Activated naive CD8-positive, alpha-beta T cell treated with anti-CD3 and anti-CD28 coated beads, Interleukin-2, amount 10 ng/mL, durations not matched to agents 7 days and 5 days (primary cell): Measurements from ENCODE around the gene RPS15A. TPM values are rescaled to one million over a fixed set of nuclear protein-coding genes. Genes with fewer than 3 reads are reported as not detected.
"Not testable (repeated sequence)": the region's sequence is repeated elsewhere in the genome, so short reads cannot be mapped to it uniquely, and the experiment has no call there.

Source experiments
- ATAC-seq: fragments of 150-1000 bp; cut with Tn5 transposase; one replicate; pipeline ENCODE4 v1.10.0; 2021; ENCODE audit warnings: low read depth, moderate library complexity
- POLR2A ChIA-PET: fragments of 350-600 bp; sonication (Branson Sonifier 250); formaldehyde crosslinking; loops from one replicate; lab custom pipeline; 2021; ENCODE audit warnings: antibody characterized with exemption; lab: Charles Lee
- DNase-seq: peaks from one replicate; pipeline ENCODE4 v3.0.0; 2021
- H3K27ac Mint-ChIP-seq: one replicate; pipeline ENCODE4 v1.8.0; 2022; ENCODE audit warnings: mild to moderate bottlenecking, mixed read lengths
- H3K27me3 Mint-ChIP-seq: one replicate; pipeline ENCODE4 v1.8.0; 2022; ENCODE audit warnings: mild to moderate bottlenecking, moderate library complexity, mixed read lengths
- H3K36me3 Mint-ChIP-seq: one replicate; pipeline ENCODE4 v1.8.0; 2021; ENCODE audit warnings: mild to moderate bottlenecking, mixed read lengths
- H3K4me1 Mint-ChIP-seq: one replicate; pipeline ENCODE4 v1.8.0; 2021; ENCODE audit warnings: mixed read lengths
- H3K4me3 Mint-ChIP-seq: one replicate; pipeline ENCODE4 v1.8.0; 2022; ENCODE audit warnings: mild to moderate bottlenecking, moderate library complexity, mixed read lengths
- H3K9me3 Mint-ChIP-seq: one replicate; pipeline ENCODE4 v1.8.0; 2021; ENCODE audit warnings: mixed read lengths
- total RNA-seq, 2 experiments: library from RNA; stranded (reverse); gene quantifications; one replicate each; pipeline ENCODE4 v1.2.3, GENCODE V29; 2021

Gene RPS15A
- total RNA-seq, 2 experiments from 2014 or later: 1,969 to 2,023 TPM

GRCh38 chr16:18788828-18789514 is 1.2 kb downstream of the RPS15A start:
- no peaks in the 10 kb centered on the region for H3K9me3 Mint-ChIP-seq
- H3K4me3 Mint-ChIP-seq: peak overlapping the region; percentile 96
- DNase-seq: no peak
- POLR2A ChIA-PET: interaction anchor here (1.2 to 11.9 kb wide), 6 partner anchors 13 to 137 kb away, joined by 3 to 214 read pairs (median 6); partner anchors contain the start of genes ARL6IP1 and SMG1
- peaks cover 49% of the 10 kb centered on the region for H3K4me1 Mint-ChIP-seq
- no peak for ATAC-seq
- no peaks in the 10 kb centered on the region for H3K27me3 Mint-ChIP-seq
- H3K36me3 Mint-ChIP-seq: peaks cover 59% of the 10 kb centered on the region
- H3K27ac Mint-ChIP-seq: peak overlapping the region; percentile 94

GRCh38 chr16:18784917-18785623 is 5.1 kb downstream of the RPS15A start:
- ATAC-seq (no peak), DNase-seq (no peak)
- POLR2A ChIA-PET: interaction anchor here (11.9 kb wide), 1 partner anchor 17 kb away, joined by 214 read pairs; the partner anchor contains the start of gene ARL6IP1
- Mint-ChIP-seq H3K27me3 (no peaks in the 10 kb centered on the region), H3K4me3 (peak overlapping the region; percentile 56), H3K36me3 (peaks cover 51% of the 10 kb centered on the region), H3K9me3 (no peaks in the 10 kb centered on the region), H3K27ac (peak overlapping the region; percentile 36), H3K4me1 (peaks cover 47% of the 10 kb centered on the region)

GRCh38 chr16:18783430-18784341 is 6.4 kb downstream of the RPS15A start:
- DNase-seq (no peak), ATAC-seq (no peak)
- POLR2A ChIA-PET: interaction anchor here (0.9 to 11.9 kb wide), 2 partner anchors 18 to 25 kb away, joined by 3 to 214 read pairs; partner anchors contain the start of gene ARL6IP1
- H3K9me3 Mint-ChIP-seq: no peaks in the 10 kb centered on the region
- peaks cover 42% of the 10 kb centered on the region for H3K36me3 Mint-ChIP-seq
- no peak overlapping the region for H3K4me3 Mint-ChIP-seq
- H3K27me3 Mint-ChIP-seq: no peaks in the 10 kb centered on the region
- H3K4me1 Mint-ChIP-seq: peaks cover 43% of the 10 kb centered on the region
- H3K27ac Mint-ChIP-seq: no peak overlapping the region

- Mint-ChIP-seq H3K4me3 (no peak overlapping the region), H3K27me3 (no peaks in the 10 kb centered on the region), H3K36me3 (peaks cover 34% of the 10 kb centered on the region), H3K4me1 (peaks cover 35% of the 10 kb centered on the region), H3K9me3 (no peaks in the 10 kb centered on the region), H3K27ac (no peak overlapping the region)
- POLR2A ChIA-PET: interaction anchor here (11.9 kb wide), 1 partner anchor 19 kb away, joined by 214 read pairs; the partner anchor contains the start of gene ARL6IP1
- ATAC-seq: no peak
- DNase-seq: no peak
Observed at GRCh38 chr16:18782697-18783429, 7.3 kb downstream of the RPS15A start.

GRCh38 chr16:18781232-18781631 is 8.9 kb downstream of the RPS15A start:
- H3K27me3 Mint-ChIP-seq, H3K4me3 Mint-ChIP-seq, ATAC-seq, DNase-seq, H3K27ac Mint-ChIP-seq, POLR2A ChIA-PET, H3K9me3 Mint-ChIP-seq: not testable (repeated sequence)
- Mint-ChIP-seq H3K36me3 (peaks cover 22% of the 10 kb centered on the region), H3K4me1 (peaks cover 21% of the 10 kb centered on the region)

- DNase-seq, POLR2A ChIA-PET, ATAC-seq, H3K4me3 Mint-ChIP-seq, H3K27ac Mint-ChIP-seq, H3K27me3 Mint-ChIP-seq, H3K9me3 Mint-ChIP-seq: not testable (repeated sequence)
- peaks cover 16% of the 10 kb centered on the region for H3K36me3 Mint-ChIP-seq
- peaks cover 15% of the 10 kb centered on the region for H3K4me1 Mint-ChIP-seq
Observed at GRCh38 chr16:18780460-18781026, 9.6 kb downstream of the RPS15A start.

GRCh38 chr16:18777664-18778063 is 12.5 kb downstream of the RPS15A start:
- H3K27me3 Mint-ChIP-seq, H3K4me1 Mint-ChIP-seq, H3K27ac Mint-ChIP-seq, H3K9me3 Mint-ChIP-seq, POLR2A ChIA-PET, ATAC-seq, DNase-seq, H3K36me3 Mint-ChIP-seq, H3K4me3 Mint-ChIP-seq: not testable (repeated sequence)

GRCh38 chr16:18776334-18776733 is 13.8 kb downstream of the RPS15A start:
- H3K4me3 Mint-ChIP-seq, H3K36me3 Mint-ChIP-seq, DNase-seq, H3K27me3 Mint-ChIP-seq, H3K9me3 Mint-ChIP-seq, H3K4me1 Mint-ChIP-seq, ATAC-seq, POLR2A ChIA-PET, H3K27ac Mint-ChIP-seq: not testable (repeated sequence)

GRCh38 chr16:18774651-18775050 is 15.5 kb downstream of the RPS15A start:
- H3K36me3 Mint-ChIP-seq, H3K4me3 Mint-ChIP-seq, DNase-seq, H3K4me1 Mint-ChIP-seq, ATAC-seq, H3K27me3 Mint-ChIP-seq, POLR2A ChIA-PET, H3K9me3 Mint-ChIP-seq, H3K27ac Mint-ChIP-seq: not testable (repeated sequence)

- H3K27ac Mint-ChIP-seq, H3K27me3 Mint-ChIP-seq, H3K36me3 Mint-ChIP-seq, POLR2A ChIA-PET, H3K9me3 Mint-ChIP-seq, ATAC-seq, H3K4me3 Mint-ChIP-seq, DNase-seq: not testable (repeated sequence)
- H3K4me1 Mint-ChIP-seq: peaks cover 10% of the 10 kb centered on the region
Observed at GRCh38 chr16:18772171-18772570, 18.0 kb downstream of the RPS15A start.

- POLR2A ChIA-PET: interaction anchor here (1.4 kb wide), 1 partner anchor 19 kb away, joined by 5 read pairs; the partner anchor contains the start of gene RPS15A
- not testable (repeated sequence) for H3K27me3 Mint-ChIP-seq, H3K27ac Mint-ChIP-seq, H3K36me3 Mint-ChIP-seq, H3K4me3 Mint-ChIP-seq, ATAC-seq, DNase-seq, H3K9me3 Mint-ChIP-seq
- H3K4me1 Mint-ChIP-seq: peaks cover 12% of the 10 kb centered on the region
Observed at GRCh38 chr16:18770336-18770962, 19.7 kb downstream of the RPS15A start.

- Mint-ChIP-seq H3K4me1 (peaks cover 12% of the 10 kb centered on the region), H3K27ac (peak overlapping the region; percentile 60), H3K4me3 (peak overlapping the region; percentile 32)
- peak; percentile 87 for ATAC-seq
- H3K36me3 Mint-ChIP-seq, DNase-seq, H3K27me3 Mint-ChIP-seq, H3K9me3 Mint-ChIP-seq: not testable (repeated sequence)
- POLR2A ChIA-PET: interaction anchor here (0.7 to 1.6 kb wide), 2 partner anchors 22 to 34 kb away, joined by 3 to 4 read pairs; partner anchors contain the start of gene ARL6IP1
Observed at GRCh38 chr16:18767217-18767616, 22.9 kb downstream of the RPS15A start.
